Measurements from ENCODE around the gene UCHL3.

Gene UCHL3

DNA sequence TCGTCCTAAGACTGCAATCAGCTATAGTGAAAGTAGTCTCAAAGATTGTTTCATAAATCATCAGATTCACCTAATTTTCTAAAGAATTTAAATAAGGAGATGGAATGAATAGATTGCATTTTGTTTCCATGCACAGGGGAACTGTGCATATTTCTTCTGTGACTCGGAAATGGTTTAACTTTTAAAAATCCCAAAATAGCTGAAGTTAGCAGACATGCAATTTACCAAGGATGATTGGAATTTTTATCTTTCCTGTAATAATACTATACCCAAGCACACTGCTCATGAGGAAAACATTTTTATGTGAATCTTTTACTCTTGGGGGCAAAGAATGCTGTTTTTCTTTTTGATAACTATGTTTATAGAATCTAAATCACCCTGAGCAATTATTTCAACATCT is 71.6 kb downstream of the UCHL3 start:
- no peaks in the 10 kb centered on the region for H3K27me3 ChIP-seq (ENCODE audit: insufficient read depth, low read length)
- H3K36me3 ChIP-seq (ENCODE audit: insufficient read depth, low read length) = peaks cover 25% of the 10 kb centered on the region
- H3K9ac ChIP-seq (ENCODE audit: low read length) = no peak overlapping the region
- no peaks in the 10 kb centered on the region for H4K20me1 ChIP-seq (ENCODE audit: insufficient read depth, low read length)
- H3K79me2 ChIP-seq (ENCODE audit: insufficient read depth, low read length) = no peaks in the 10 kb centered on the region
- H3K27ac ChIP-seq (ENCODE audit: low read depth, low read length, poor library complexity, severe bottlenecking) = no peak overlapping the region
- no peak overlapping the region for H2AFZ ChIP-seq (ENCODE audit: low read length)
- no peaks in the 10 kb centered on the region for H3K9me2 ChIP-seq (ENCODE audit: low read depth, low read length)
- H3K9me3 ChIP-seq (ENCODE audit: low read length) = peaks cover 5% of the 10 kb centered on the region; the same call in 1 of the 2 replicates
- H3K4me1 ChIP-seq (ENCODE audit: insufficient read depth, low read length, severe bottlenecking) = no peaks in the 10 kb centered on the region
- H3K4me2 ChIP-seq (ENCODE audit: low read length) = no peak overlapping the region
- no peaks in the 10 kb centered on the region for H3F3A ChIP-seq (ENCODE audit: insufficient read depth, low read length)
- TF ChIP-seq EZH2 (IDR thresholded peaks at IDR 0.05; ENCODE audit: borderline replicate concordance, low read length) = no peak
- TF ChIP-seq, protein P1, sequence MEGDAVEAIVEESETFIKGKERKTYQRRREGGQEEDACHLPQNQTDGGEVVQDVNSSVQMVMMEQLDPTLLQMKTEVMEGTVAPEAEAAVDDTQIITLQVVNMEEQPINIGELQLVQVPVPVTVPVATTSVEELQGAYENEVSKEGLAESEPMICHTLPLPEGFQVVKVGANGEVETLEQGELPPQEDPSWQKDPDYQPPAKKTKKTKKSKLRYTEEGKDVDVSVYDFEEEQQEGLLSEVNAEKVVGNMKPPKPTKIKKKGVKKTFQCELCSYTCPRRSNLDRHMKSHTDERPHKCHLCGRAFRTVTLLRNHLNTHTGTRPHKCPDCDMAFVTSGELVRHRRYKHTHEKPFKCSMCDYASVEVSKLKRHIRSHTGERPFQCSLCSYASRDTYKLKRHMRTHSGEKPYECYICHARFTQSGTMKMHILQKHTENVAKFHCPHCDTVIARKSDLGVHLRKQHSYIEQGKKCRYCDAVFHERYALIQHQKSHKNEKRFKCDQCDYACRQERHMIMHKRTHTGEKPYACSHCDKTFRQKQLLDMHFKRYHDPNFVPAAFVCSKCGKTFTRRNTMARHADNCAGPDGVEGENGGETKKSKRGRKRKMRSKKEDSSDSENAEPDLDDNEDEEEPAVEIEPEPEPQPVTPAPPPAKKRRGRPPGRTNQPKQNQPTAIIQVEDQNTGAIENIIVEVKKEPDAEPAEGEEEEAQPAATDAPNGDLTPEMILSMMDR (IDR thresholded peaks at IDR 0.05; ENCODE audit: low read length) = no peak
- no peak overlapping the region for H3K4me3 ChIP-seq (ENCODE audit: low read depth, low read length, poor library complexity, severe bottlenecking)

DNA sequence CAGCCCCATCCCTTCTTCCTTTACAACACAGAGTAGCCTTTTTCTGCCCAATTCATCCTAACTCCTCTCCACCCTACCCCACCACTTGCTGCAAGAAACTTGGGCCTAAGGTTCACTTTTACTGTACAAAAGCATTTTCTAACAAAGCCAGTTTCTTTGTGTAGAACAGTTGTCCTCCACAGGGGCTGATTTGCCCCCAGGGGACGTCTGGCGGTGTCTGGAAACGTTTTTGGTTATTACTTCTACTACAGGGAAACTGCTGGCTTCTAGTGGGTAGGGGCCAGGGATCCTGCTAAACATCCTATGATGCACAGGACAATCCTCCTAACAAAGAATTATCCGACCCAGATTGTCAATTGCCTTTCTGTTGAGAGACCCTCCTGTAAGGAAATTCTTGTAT is 79.2 kb downstream of the UCHL3 start:
- Histone ChIP-seq H3K9ac (ENCODE audit: low read length) (no peak overlapping the region), H3K9me2 (ENCODE audit: low read depth, low read length) (no peaks in the 10 kb centered on the region), H3K9me3 (ENCODE audit: low read length) (peaks cover 5% of the 10 kb centered on the region; the same call in 1 of the 2 replicates), H3K4me1 (ENCODE audit: insufficient read depth, low read length, severe bottlenecking) (no peaks in the 10 kb centered on the region), H3K27ac (ENCODE audit: low read depth, low read length, poor library complexity, severe bottlenecking) (no peak overlapping the region), H3K4me2 (ENCODE audit: low read length) (no peak overlapping the region), H3K27me3 (ENCODE audit: insufficient read depth, low read length) (no peaks in the 10 kb centered on the region), H3F3A (ENCODE audit: insufficient read depth, low read length) (peaks cover 9% of the 10 kb centered on the region), H4K20me1 (ENCODE audit: insufficient read depth, low read length) (no peaks in the 10 kb centered on the region), H3K36me3 (ENCODE audit: insufficient read depth, low read length) (peaks cover 21% of the 10 kb centered on the region), H3K4me3 (ENCODE audit: low read depth, low read length, poor library complexity, severe bottlenecking) (no peak overlapping the region), H2AFZ (ENCODE audit: low read length) (no peak overlapping the region), H3K79me2 (ENCODE audit: insufficient read depth, low read length) (no peaks in the 10 kb centered on the region)
- TF ChIP-seq, protein P1 (IDR thresholded peaks at IDR 0.05; ENCODE audit: low read length) = no peak
- no peak for TF ChIP-seq EZH2 (IDR thresholded peaks at IDR 0.05; ENCODE audit: borderline replicate concordance, low read length)

- Histone ChIP-seq H3K9me2 (ENCODE audit: low read depth, low read length) (no peaks in the 10 kb centered on the region), H2AFZ (ENCODE audit: low read length) (no peak overlapping the region), H3K4me2 (ENCODE audit: low read length) (no peak overlapping the region), H4K20me1 (ENCODE audit: insufficient read depth, low read length) (no peaks in the 10 kb centered on the region), H3K9me3 (ENCODE audit: low read length) (no peaks in the 10 kb centered on the region), H3K9ac (ENCODE audit: low read length) (no peak overlapping the region), H3K4me1 (ENCODE audit: insufficient read depth, low read length, severe bottlenecking) (peaks cover 15% of the 10 kb centered on the region), H3K36me3 (ENCODE audit: insufficient read depth, low read length) (no peaks in the 10 kb centered on the region), H3K4me3 (ENCODE audit: low read depth, low read length, poor library complexity, severe bottlenecking) (no peak overlapping the region), H3K27ac (ENCODE audit: low read depth, low read length, poor library complexity, severe bottlenecking) (peak overlapping the region; percentile 1), H3K79me2 (ENCODE audit: insufficient read depth, low read length) (peaks cover 12% of the 10 kb centered on the region), H3K27me3 (ENCODE audit: insufficient read depth, low read length) (no peaks in the 10 kb centered on the region), H3F3A (ENCODE audit: insufficient read depth, low read length) (peaks cover 9% of the 10 kb centered on the region)
- TF ChIP-seq, protein P1 (IDR thresholded peaks at IDR 0.05; ENCODE audit: low read length) = no peak
- TF ChIP-seq EZH2 (IDR thresholded peaks at IDR 0.05; ENCODE audit: borderline replicate concordance, low read length) = no peak
These were observed 83.7 kb downstream of the UCHL3 start for GRCh38 chr13:75633285-75633684.
